GM21528 (cell line): Measurements from ENCODE around the gene EFCAB9.

ENCODE experiments used
- ATAC-seq: cut with Tn5 transposase; IDR thresholded peaks from one replicate; pipeline ENCODE4 v1.9.1; 2021; ENCODE audit warnings: mild to moderate bottlenecking, moderate library complexity; ENCODE audit not compliant: unreplicated experiment, low FRiP score

The EFCAB9 gene

DNA sequence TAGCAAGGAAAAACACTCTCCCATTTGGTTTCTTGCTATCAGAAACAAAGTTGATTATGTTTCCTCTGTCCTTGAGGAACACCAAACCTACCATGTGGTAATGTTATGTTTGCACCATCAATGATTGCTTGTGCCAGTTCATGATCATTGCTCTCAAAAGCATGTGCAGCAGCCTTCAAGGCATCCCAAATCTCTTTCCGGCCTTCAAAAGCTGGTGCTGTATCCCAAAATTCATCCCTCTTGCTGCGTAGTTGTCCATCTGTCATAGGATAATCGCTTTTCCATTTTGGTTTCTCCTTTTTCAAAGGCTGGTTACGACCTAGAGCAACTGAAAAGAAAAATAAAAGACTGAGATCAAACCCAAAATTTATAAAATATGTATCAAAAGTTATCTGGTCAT lies 40.1 kb downstream of the EFCAB9 start:
- ATAC-seq = no peak

DNA sequence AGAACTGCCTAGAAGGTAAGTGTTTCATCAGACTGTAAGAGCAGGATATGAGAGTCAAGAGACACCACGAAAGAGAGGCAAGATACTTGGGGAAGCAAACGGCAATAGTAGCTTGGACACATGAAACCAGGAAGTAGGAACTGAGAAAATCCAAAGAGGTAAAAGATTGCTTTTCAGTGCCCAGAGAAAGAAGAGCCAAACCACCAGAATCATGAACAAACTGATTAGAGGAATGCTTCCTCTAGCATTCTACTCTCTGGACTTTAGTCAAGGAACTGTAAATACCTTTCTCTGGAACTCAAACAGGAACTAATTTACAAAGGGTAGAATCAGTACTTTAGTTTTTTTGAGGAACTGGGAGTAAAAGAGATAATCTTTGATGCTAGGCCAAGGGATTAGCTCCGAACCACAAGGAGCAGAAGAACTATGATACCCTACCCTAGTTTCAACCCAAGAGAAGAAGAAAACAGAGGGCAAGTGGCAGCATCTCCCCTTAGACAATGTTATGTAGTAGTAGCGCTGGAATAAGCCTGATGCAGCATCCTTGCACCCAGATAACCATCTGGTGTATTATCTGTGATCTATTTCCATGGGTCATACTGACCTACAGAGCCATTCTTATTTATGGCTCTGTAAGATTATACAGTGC lies 41.3 kb downstream of the EFCAB9 start:
- peak; percentile 54 for ATAC-seq

DNA sequence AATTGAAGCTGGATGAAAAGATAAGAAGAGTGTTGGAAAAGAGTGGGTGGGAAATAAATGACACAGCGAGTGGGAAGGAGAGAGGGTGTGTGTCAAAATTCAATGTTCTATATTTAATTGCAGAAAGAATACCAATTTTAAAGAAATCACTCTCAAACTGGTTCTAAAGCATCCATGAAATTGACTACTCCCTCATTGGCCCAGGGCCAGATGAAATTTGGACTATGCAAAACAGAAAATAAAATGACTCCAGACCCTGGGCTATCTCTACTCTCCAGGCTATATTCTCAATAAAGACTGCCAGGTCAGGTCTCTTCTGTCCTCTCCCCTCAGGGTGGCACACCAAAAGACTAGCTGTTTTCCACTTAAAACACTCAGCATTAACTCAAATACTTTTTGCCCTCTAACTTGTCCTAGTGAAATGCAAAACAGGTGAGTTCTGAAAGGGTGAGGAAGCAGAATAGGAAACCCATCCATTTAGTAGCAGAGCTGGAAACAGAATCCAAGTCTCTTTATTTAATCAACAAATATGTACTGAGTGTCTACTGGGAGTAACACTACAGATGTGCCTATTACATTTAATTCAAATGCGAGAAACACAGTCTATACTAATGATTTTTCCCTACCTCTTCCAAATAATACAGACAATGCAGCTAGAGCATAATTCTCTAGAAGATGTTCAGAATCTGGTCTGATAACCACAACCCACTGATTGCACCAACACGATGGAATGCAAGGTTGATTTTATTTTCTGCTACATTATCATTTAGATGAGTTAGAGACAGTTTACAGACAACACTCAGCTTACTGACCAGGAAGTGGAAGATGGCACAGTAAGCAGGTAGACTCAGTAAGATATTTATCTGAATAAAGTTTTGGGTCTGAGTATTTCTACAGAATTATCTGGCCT lies 42.1 kb downstream of the EFCAB9 start:
- no peak for ATAC-seq

DNA sequence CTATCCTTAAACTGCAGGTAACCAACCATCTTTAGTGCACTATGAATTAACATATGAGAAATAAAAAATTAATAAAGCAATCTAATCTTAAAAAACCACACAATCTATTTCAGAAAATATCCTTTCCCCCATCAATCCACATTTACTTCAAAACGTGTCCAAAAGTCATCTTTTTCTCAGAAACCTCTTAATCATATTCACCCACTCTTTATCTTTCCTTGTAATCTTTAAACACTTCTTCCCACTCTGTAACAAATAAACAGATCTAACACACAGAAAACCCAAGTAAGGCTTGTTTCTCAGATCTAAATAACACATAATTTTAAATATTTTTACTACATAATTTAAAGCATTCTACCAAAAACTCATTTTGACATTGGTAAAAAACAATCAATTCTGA lies 44.4 kb downstream of the EFCAB9 start:
- ATAC-seq = no peak

DNA sequence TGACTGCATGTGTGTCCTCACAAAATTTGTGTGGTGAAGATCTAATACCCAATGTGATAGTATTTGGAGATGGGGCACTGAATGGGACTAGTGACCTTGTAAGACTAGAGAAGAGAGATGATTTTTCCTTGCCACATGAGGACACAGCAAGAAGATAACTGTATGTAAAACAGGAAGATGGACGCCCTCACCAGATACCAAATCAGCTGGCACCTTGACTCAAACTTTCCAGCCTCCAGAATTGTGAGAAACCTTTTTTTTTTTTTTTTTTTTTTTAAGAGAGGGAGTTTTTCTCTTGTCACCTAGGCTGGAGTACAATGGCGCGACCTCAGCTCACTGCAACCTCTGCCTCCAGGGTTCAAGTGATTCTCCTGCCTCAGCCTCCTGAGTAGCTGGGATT lies 49.3 kb downstream of the EFCAB9 start:
- no peak for ATAC-seq

GRCh38 chr5:172245046-172245445 lies 51.1 kb downstream of the EFCAB9 start:
- ATAC-seq = no peak

DNA sequence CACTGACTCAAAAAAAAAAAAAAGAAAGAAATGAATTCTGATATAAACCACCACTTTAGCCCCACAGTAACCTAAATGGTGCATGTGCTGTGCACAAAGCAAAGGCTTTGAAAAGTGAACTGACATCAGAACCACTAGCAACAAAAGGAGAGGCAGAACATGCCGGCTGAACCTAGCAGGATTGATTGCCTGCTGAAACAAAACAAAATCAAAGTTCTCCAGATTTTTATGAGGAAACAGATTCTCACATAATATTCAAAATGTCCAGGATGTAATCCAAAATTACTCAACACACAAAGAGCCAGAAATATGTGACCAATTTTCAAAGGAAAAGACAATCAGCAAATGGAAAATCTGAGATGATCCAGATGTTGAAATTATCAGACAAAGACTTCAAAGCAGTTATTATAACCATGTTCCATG lies 51.7 kb downstream of the EFCAB9 start:
- no peak for ATAC-seq

- ATAC-seq = no peak
Observed at GRCh38 chr5:172248637-172249036, 54.7 kb downstream of the EFCAB9 start.

DNA sequence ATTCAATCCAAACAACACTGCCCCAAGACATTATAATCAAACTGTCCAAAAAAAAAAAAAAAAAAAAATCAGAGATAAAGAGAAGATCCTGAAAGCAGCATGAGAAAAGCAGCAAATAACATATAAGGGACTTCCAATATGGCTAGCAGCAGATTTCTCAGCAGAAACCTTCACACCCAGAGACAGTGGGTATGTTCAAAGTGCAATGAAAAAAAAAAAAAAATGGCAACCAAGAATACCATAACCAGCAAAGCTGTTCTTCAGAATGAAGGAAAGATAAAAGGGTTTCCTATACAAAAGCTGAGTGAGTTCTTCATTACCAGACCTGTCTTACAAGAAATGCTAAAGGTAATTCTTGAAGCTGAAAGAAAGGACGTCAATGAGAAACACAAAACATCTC lies 57.4 kb downstream of the EFCAB9 start:
- ATAC-seq = no peak

DNA sequence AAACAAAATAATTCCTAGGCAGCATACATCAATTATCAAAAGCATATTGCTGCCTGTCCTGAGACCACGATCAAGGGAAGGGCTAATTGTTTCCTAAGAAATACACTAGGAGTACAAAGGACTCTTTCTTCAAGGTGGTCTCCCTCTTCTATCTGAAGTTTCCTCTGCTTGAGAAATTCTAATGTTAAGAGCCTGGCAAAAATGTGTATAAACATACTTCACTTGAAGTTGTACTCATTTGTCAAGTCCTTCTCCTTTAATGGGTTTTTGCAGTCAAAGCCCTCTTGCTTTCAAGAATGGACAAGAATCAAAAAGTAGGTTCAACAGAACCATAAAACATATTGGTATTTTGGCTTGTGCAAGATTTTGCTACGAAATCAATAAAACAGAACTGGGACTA lies 58.5 kb downstream of the EFCAB9 start:
- no peak for ATAC-seq
